HCT116 (cell line): ENCODE data around the gene MRPS5. TPM values are rescaled to one million over a fixed set of nuclear protein-coding genes. Genes with fewer than 3 reads are reported as not detected.

ENCODE experiments used
- ATAC-seq: fragments of 200-7000 bp; cut with Tn5 transposase; 2 replicates; pipeline ENCODE4 v1.9.1; 2020; ENCODE audit warnings: mild to moderate bottlenecking, moderate library complexity
- BruUV-seq: library from RNA; stranded (reverse); fragments of 400-500 nt; replicated peaks from 2 replicates; lab custom pipeline; 2021; lab: Mats Ljungman, UMichigan
- CTCF ChIA-PET: fragments of 300-600 bp; sonication (Branson Sonifier 250); formaldehyde crosslinking; loops from one replicate; lab custom pipeline; 2021; ENCODE audit warnings: antibody characterized with exemption; lab: Charles Lee
- POLR2A ChIA-PET: fragments of 300-600, 350-600 bp; sonication (Branson Sonifier 250); formaldehyde crosslinking; loops from one replicate; lab custom pipeline; 2021; ENCODE audit warnings: antibody characterized with exemption; lab: Charles Lee
- RAD21 ChIA-PET, 2 experiments: fragments of 300-600 bp; sonication (Branson Sonifier 250); formaldehyde crosslinking; loops; one replicate each; lab custom pipeline; 2023; ENCODE audit warnings: low total read pairs in 2 of 2; ENCODE audit not compliant: uncharacterized antibody in 2 of 2, unreplicated experiment in 2 of 2, low non-redundant PET in 1 of 2; lab: Charles Lee
- DNase-seq: peaks from one replicate; pipeline ENCODE4 v3.0.0-alpha.2; 2010; ENCODE audit warnings: low read depth, low spot score
- H2AFZ ChIP-seq: fragments of 200-600 bp; shearing (Covaris generic), sonication (generic); 2 replicates; pipeline ENCODE4 v1.6.1; 2017; ENCODE audit warnings: low read depth, mixed run types, mixed read lengths, antibody characterized with exemption, low read length; ENCODE audit not compliant: poor library complexity, severe bottlenecking
- H3K27ac ChIP-seq: 2 replicates; pipeline ENCODE4 v1.5.1; 2012; ENCODE audit warnings: low read depth, low read length
- H3K27me3 ChIP-seq: fragments of 200-600 bp; sonication (generic); 2 replicates; pipeline ENCODE4 v1.6.1; 2016; ENCODE audit warnings: mixed run types, low read length, mixed read lengths; ENCODE audit not compliant: insufficient read depth
- H3K36me3 ChIP-seq, 2 experiments: fragments of 200-500 bp in 1 of 2; fragments of 200-600 bp in 1 of 2; sonication (Bioruptor generic) in 1 of 2; sonication (generic) in 1 of 2; 2 replicates each; pipeline versions ENCODE4 v1.5.1 to v1.6.1; 2014 to 2016; ENCODE audit warnings: low read length in 2 of 2, inconsistent platforms in 1 of 2, mixed read lengths in 1 of 2, mixed run types in 1 of 2; ENCODE audit not compliant: insufficient read depth in 2 of 2, control insufficient read depth in 1 of 2
- H3K4me1 ChIP-seq, 2 experiments: fragments of 200-600 bp in 1 of 2; sonication (generic) in 1 of 2; 2 replicates each; pipeline versions ENCODE4 v1.5.1 to v1.6.1; 2012 to 2017; ENCODE audit warnings: low read length in 2 of 2, inconsistent platforms in 1 of 2, mild to moderate bottlenecking in 1 of 2, mixed read lengths in 1 of 2, mixed run types in 1 of 2, moderate library complexity in 1 of 2; ENCODE audit not compliant: insufficient read depth in 2 of 2, control insufficient read depth in 1 of 2
- H3K4me2 ChIP-seq: fragments of 200-600 bp; sonication (generic); 2 replicates; pipeline ENCODE4 v1.6.1; 2017; ENCODE audit warnings: mixed run types, low read length, mixed read lengths
- H3K4me3 ChIP-seq, 2 experiments: fragments of 200-600 bp in 1 of 2; sonication (generic) in 1 of 2; replicated peaks in 1 of 2; 2 replicates each; pipeline ENCODE4 v1.5.1; 2011 to 2016; ENCODE audit warnings: low read length in 2 of 2, control low read depth in 1 of 2, low read depth in 1 of 2, mild to moderate bottlenecking in 1 of 2, mixed read lengths in 1 of 2, mixed run types in 1 of 2
- H3K79me2 ChIP-seq: fragments of 200-600 bp; sonication (generic); 2 replicates; pipeline ENCODE4 v1.6.1; 2017; ENCODE audit warnings: mild to moderate bottlenecking, mixed run types, low read length, moderate library complexity, mixed read lengths; ENCODE audit not compliant: insufficient read depth
- H3K9ac ChIP-seq: fragments of 200-600 bp; sonication (generic); 2 replicates; pipeline ENCODE4 v1.6.1; 2016; ENCODE audit warnings: low read length, mixed read lengths
- H3K9me2 ChIP-seq: fragments of 200-600 bp; sonication (generic), shearing (Covaris generic); 2 replicates; pipeline ENCODE4 v1.6.1; 2017; ENCODE audit warnings: mixed run types, mild to moderate bottlenecking, moderate library complexity; ENCODE audit not compliant: insufficient read depth
- H3K9me3 ChIP-seq, 2 experiments: fragments of 200-500 bp in 1 of 2; fragments of 200-600 bp in 1 of 2; sonication (Bioruptor generic) in 1 of 2; sonication (generic) in 1 of 2; 2 replicates each; pipeline ENCODE4 v1.6.1; 2014 to 2017; ENCODE audit warnings: low read length in 2 of 2, mixed read lengths in 2 of 2, inconsistent platforms in 1 of 2, low read depth in 1 of 2, mild to moderate bottlenecking in 1 of 2, mixed run types in 1 of 2, moderate library complexity in 1 of 2; ENCODE audit not compliant: control insufficient read depth in 1 of 2, insufficient read depth in 1 of 2
- H4K20me1 ChIP-seq: fragments of 200-600 bp; sonication (generic), shearing (Covaris generic); 2 replicates; pipeline ENCODE4 v1.6.1; 2017; ENCODE audit warnings: mixed run types, mild to moderate bottlenecking, moderate library complexity; ENCODE audit not compliant: insufficient read depth
- ATF3 ChIP-seq: IDR thresholded peaks from 2 replicates; pipeline ENCODE4 v1.6.1; 2012
- CBX3 ChIP-seq: IDR thresholded peaks from 2 replicates; pipeline ENCODE4 v1.6.1; 2012; ENCODE audit warnings: low read depth
- CEBPB ChIP-seq: IDR thresholded peaks from 2 replicates; pipeline ENCODE4 v1.6.1; 2012; ENCODE audit warnings: low read depth
- CTCF ChIP-seq, 3 experiments: fragments of 200-600 bp in 1 of 3; sonication (generic) in 1 of 3; IDR thresholded peaks in 2 of 3; conservative IDR thresholded peaks in 1 of 3; 2 replicates each; pipeline ENCODE4 v1.5.1; 2012 to 2017; ENCODE audit warnings: low read depth in 2 of 3, low read length in 2 of 3, antibody characterized with exemption in 1 of 3, borderline replicate concordance in 1 of 3, control low read depth in 1 of 3, mild to moderate bottlenecking in 1 of 3, mixed read lengths in 1 of 3, mixed run types in 1 of 3, moderate library complexity in 1 of 3; ENCODE audit not compliant: insufficient read depth in 1 of 3
- EGR1 ChIP-seq: IDR thresholded peaks from 2 replicates; pipeline ENCODE4 v1.6.1; 2012; ENCODE audit warnings: low read depth
- EZH2 ChIP-seq: fragments of 200-600 bp; sonication (generic); IDR thresholded peaks from 2 replicates; pipeline ENCODE4 v1.6.1; 2017; ENCODE audit warnings: antibody characterized with exemption, mixed run types
- FOSL1 ChIP-seq: IDR thresholded peaks from 2 replicates; pipeline ENCODE4 v1.6.1; 2012; ENCODE audit warnings: low read depth
- POLR2AphosphoS5 ChIP-seq: IDR thresholded peaks from 2 replicates; pipeline ENCODE4 v1.6.1; 2011; ENCODE audit warnings: mild to moderate bottlenecking, low read depth, low read length, moderate library complexity
- RAD21 ChIP-seq: IDR thresholded peaks from 2 replicates; pipeline ENCODE4 v1.6.1; 2012; ENCODE audit warnings: low read depth, mild to moderate bottlenecking
- REST ChIP-seq: IDR thresholded peaks from 2 replicates; pipeline ENCODE4 v1.6.1; 2012; ENCODE audit warnings: low read depth
- SRF ChIP-seq: IDR thresholded peaks from 2 replicates; pipeline ENCODE4 v1.6.1; 2012; ENCODE audit warnings: low read depth
- TCF7L2 ChIP-seq: IDR thresholded peaks from 2 replicates; pipeline ENCODE4 v1.7.0; 2011; ENCODE audit warnings: borderline replicate concordance, inconsistent platforms; ENCODE audit not compliant: insufficient read depth, insufficient read length; ENCODE audit errors: extremely low read depth
- ZFX ChIP-seq: fragments of 450-650 bp; IDR thresholded peaks from 2 replicates; pipeline ENCODE4 v1.6.1; 2017
- ZNF274 ChIP-seq: fragments of 200-500 bp; sonication (Bioruptor generic); IDR thresholded peaks from 2 replicates; pipeline ENCODE4 v1.6.1; 2014; ENCODE audit warnings: mild to moderate bottlenecking, low read depth, low read length, inconsistent platforms
- intact Hi-C: fragments of 100-400 bp; cut with micrococcal nuclease; formaldehyde crosslinking; loops from 2 replicates; pipeline ENCODE4 v1.10.0; 2022
- total RNA-seq: library from RNA; stranded (reverse); gene quantifications from one replicate; pipeline ENCODE4 v1.2.1, GENCODE V29; 2021; ENCODE audit not compliant: unreplicated experiment
- TF ChIP-seq, protein P1 (sequence below): IDR thresholded peaks from 2 replicates; pipeline ENCODE4 v1.6.1; 2012
- TF ChIP-seq, protein P2 (sequence below): IDR thresholded peaks from 2 replicates; pipeline ENCODE4 v1.6.1; 2011; ENCODE audit warnings: mild to moderate bottlenecking, low read length, moderate library complexity; ENCODE audit not compliant: insufficient replicate concordance; ENCODE audit errors: extremely low read depth

The MRPS5 gene
- total RNA-seq, 1 experiment from 2014 or later: 70.6 TPM

DNA sequence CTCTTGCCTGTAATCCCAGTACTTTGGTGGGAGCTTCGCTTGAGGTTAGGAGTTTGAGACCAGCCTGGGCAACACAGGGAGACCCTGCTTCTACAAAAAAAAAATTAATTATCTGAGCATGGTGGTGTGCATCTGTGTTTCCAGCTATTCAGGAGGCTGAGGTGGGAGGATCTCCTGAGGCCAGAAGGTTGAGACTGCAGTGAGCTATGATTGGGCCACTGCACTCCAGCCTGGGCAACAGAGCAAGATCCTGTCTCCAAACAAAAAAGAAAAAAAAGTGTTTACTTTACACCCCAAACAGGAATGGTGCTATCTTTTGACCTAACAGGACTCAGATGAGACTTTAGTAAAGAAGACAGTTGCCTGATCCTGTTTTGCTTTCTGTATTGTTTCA, 60.5 kb downstream of the MRPS5 start:
- TF ChIP-seq TCF7L2 (no peak), ATF3 (no peak), CTCF (IDR thresholded peaks at IDR 0.05 in 2 of 3, conservative IDR thresholded peaks at IDR 0.05 in 1 of 3; ENCODE audit: borderline replicate concordance in 1 of 3, insufficient read depth in 1 of 3, low read depth in 2 of 3, low read length in 2 of 3) (no peak), POLR2AphosphoS5 (no peak), ZNF274 (no peak), CBX3 (no peak), CEBPB (no peak), REST (no peak), EGR1 (no peak), FOSL1 (no peak), RAD21 (no peak), EZH2 (no peak), SRF (no peak), ZFX (no peak)
- TF ChIP-seq, protein P1, sequence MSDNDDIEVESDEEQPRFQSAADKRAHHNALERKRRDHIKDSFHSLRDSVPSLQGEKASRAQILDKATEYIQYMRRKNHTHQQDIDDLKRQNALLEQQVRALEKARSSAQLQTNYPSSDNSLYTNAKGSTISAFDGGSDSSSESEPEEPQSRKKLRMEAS: no peak
- TF ChIP-seq, protein P2, sequence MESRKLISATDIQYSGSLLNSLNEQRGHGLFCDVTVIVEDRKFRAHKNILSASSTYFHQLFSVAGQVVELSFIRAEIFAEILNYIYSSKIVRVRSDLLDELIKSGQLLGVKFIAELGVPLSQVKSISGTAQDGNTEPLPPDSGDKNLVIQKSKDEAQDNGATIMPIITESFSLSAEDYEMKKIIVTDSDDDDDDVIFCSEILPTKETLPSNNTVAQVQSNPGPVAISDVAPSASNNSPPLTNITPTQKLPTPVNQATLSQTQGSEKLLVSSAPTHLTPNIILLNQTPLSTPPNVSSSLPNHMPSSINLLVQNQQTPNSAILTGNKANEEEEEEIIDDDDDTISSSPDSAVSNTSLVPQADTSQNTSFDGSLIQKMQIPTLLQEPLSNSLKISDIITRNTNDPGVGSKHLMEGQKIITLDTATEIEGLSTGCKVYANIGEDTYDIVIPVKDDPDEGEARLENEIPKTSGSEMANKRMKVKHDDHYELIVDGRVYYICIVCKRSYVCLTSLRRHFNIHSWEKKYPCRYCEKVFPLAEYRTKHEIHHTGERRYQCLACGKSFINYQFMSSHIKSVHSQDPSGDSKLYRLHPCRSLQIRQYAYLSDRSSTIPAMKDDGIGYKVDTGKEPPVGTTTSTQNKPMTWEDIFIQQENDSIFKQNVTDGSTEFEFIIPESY: no peak
- BruUV-seq: no TSS peak
- H3K4me2 ChIP-seq: no peak overlapping the region
- no peak overlapping the region for H3K9ac ChIP-seq
- intact Hi-C loops: no loop called here
- ChIA-PET RAD21 (no interaction called here), POLR2A (no interaction called here), CTCF (interaction anchor here (1.0 kb wide), 1 partner anchor 16 kb away, joined by 3 read pairs; no protein-coding TSS in a partner anchor)
- no peaks in the 10 kb centered on the region for H3K36me3 ChIP-seq
- no peaks in the 10 kb centered on the region for H3K9me2 ChIP-seq
- no peak for DNase-seq
- H4K20me1 ChIP-seq: no peaks in the 10 kb centered on the region
- H3K27me3 ChIP-seq: no peaks in the 10 kb centered on the region
- no peak overlapping the region for H3K4me3 ChIP-seq
- H3K79me2 ChIP-seq: no peaks in the 10 kb centered on the region
- no peak overlapping the region for H2AFZ ChIP-seq
- no peaks in the 10 kb centered on the region for H3K4me1 ChIP-seq
- H3K27ac ChIP-seq: no peak overlapping the region
- no peak for ATAC-seq
- H3K9me3 ChIP-seq: no peaks in the 10 kb centered on the region
